HG02588 (cell line): Measurements from ENCODE around the gene RBPMS2.

Source experiments
- ATAC-seq: cut with Tn5 transposase; IDR thresholded peaks from one replicate; pipeline ENCODE4 v1.9.1; 2021; ENCODE audit warnings: mild to moderate bottlenecking, moderate library complexity; ENCODE audit not compliant: unreplicated experiment

RBPMS2 gene

DNA sequence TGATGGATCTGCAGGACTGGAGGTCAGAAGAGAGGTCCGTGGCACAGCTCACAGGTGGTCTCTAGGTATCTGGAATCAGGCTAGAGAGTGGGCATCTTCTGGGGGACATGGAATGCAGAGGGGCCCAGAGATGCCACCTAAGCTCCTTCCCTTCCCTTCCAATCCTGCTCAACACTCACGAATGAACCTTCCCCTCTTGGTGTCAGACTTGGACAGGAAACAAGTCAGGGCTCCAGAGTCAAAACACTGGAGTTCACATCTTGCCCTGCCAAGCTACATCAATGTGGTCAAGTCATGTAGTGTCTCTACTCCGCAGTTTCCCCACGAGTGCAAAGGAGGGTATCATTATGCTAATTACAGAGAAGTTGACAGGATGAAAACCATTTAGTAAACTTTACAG, 16.0 kb upstream of the RBPMS2 start:
- ATAC-seq: no peak

DNA sequence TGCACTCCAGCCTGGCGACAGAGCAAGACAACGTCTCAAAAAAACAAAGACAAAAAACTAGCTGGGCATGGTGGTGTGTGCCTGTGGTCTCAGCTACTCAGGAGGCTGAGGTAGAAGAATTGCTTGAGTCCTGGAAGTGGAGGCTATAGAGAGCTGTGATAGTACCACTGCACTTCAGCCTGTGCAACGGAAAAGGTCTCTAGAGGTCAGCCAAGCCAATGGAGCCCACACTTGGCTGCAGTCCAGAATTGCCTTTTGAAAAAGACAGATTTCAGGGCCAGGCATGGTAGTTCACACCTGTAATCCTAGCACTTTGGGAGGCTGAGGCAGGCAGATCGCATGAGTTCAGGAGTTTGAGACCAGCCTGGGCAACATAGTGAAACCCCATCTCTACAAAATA, 8.4 kb upstream of the RBPMS2 start:
- ATAC-seq: no peak

DNA sequence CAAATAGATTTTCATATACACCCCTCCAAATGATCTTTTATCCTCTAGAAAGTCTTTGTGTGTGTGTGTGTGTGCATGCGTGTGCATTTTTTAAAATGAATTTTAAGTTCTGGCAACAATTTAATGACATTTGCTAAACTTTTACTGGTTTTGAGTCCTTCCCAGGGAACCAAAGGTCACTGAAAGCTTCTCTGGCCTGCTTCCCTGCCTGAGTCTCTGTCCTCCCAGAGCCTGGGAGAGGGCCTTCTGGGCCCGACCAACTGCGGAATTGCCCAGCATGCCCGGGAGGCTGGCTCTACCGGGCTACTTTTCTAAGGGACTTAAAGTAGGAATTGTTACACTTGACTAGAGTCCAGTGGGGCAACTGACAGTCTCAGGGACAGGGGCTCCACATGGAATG, 7.4 kb upstream of the RBPMS2 start:
- ATAC-seq: no peak

DNA sequence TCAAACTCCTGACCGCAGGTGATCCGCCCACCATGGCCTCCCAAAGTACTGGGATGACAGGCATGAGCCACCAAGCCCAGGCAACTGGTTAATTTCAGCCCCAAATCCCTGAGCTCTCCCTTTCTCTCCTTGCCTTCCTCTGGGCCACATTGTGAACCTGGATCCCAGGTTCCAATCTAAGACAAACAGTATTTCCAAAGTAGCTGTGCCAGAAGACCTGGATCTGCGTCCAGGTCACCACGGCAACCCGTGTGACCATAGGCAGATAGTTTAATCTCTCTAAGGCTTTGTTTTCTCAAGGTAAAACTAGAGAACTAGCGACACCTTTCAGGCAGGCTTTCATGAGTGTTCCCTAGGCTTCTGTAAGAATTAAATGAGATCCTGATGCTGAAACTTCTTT, 5.9 kb upstream of the RBPMS2 start:
- no peak for ATAC-seq

DNA sequence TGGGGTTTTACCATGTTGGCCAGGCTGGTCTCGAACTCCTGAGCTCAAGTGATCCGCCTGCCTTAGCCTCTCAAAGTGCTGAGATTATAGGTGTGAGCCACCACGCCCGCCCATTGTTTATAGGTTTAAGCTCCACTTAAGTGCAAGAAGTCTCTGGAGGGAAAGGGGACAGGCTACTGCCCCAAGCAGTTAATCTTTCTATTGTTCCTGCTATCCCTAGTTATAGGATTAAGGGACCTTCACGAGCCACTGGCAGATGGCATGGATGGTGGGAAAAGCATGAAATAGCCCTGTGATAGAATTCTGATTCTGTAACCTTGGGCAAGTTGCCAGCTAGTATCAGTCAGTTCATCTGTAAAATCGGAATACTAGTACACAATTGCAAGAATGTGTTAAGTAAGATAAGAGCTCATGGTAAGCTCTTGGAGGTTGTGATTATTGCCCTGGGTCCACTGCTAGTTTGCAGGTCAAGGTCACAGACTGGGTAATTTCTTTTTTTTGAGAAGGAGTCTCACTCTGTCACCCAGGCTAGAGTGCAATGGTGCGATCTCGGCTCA, 5.3 kb upstream of the RBPMS2 start:
- ATAC-seq: no peak

DNA sequence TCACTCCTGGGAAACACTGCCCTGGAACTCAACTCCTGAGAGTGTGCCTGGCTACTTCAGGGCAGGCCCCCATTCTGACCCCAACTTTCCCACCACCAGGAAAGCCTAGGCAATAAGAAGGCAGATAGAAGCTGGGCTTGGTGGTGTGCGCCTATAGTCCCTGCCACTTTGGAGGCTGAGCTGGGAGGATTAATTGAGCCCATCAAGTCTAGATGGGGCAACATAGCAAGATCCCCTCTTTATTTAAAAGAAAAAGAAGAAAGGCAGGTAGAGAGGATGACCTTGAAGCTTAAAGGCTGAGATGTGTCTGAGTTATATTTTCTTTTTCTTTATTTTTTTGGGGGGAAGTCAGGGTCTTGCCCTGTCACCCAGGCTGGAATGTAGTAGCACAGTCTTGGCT, 4.2 kb upstream of the RBPMS2 start:
- no peak for ATAC-seq

DNA sequence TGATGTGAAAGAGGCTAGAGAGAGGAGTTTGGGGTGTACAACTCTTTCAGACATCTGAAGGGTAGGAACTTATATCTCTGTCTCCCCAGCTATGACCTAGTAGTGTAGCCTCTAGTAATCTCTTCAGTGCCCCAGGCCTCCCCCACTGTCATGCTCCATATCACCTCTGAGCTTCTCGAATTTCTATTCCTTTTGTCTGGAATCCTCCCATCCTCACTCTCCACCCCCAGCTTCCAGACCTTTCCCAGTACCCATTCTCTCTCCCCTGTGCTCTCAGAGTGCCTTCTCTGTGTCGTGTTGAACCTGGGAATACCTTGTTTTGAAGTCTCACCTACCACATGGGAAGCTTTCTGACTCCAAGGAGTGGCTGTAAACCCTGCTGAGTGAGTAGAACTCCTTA, 3.6 kb upstream of the RBPMS2 start:
- no peak for ATAC-seq

DNA sequence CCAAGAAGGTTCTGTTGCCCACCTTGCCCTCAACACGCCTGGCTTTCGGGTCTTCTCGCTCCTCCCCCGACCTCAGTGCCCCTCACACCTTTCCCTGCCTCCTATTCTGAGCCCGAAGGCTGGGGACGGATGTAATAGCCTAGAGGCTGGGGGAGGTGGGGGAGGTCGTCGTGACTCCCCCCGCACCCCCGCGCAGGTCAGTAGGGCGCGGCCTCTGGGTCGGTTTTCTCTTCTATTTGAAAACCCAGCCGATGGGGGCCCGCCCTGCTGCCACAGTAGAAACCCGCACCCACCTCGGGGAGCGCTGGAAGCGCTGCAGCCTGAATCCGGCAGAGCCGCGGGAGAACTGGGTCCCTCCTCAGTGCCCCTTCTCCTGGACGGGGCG, 1.0 kb upstream of the RBPMS2 start:
- ATAC-seq: no peak

DNA sequence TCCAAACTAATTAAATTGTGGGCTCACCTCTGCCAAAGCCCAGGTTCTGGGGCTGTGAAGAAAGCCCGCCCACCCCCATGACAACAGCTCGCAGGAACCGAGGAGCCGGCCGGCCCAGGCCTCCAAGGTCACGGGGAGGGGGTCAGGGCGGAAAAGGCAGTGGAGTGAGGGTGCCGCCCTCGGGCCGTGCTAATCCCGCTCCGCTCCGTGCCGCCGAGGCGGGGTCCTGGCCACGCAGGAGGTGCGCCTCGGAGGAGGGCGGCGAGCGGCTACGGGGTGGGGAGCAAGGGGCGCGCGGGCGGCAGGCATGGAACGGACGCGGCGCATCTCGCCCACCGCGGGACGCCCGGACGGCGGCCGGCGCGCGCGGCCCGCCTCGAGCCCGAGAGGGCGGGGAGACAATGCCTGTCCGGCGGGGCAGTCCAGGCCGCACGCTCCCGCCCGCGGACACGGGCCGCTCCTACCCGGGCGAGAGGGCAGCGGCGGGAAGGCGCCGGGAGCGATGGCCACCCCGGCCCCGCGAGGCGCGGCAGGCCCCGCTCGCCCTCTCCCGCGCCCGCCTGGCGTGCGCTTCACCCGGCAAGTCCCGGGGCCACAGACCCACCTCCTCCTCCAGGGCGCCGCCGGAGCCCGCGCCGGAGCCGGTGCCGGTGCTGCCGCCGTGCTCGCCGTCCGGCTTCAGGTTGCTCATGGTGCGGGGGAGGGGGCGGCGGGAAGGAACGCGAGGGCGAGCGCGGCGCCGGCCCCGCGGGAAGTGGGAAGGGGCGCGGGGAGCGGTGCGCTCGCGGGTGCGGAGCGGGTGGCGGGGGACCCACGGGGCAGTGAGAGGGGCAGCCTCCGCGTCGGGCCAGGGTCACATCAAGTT, 528 bp downstream of the RBPMS2 start:
- ATAC-seq: no peak

DNA sequence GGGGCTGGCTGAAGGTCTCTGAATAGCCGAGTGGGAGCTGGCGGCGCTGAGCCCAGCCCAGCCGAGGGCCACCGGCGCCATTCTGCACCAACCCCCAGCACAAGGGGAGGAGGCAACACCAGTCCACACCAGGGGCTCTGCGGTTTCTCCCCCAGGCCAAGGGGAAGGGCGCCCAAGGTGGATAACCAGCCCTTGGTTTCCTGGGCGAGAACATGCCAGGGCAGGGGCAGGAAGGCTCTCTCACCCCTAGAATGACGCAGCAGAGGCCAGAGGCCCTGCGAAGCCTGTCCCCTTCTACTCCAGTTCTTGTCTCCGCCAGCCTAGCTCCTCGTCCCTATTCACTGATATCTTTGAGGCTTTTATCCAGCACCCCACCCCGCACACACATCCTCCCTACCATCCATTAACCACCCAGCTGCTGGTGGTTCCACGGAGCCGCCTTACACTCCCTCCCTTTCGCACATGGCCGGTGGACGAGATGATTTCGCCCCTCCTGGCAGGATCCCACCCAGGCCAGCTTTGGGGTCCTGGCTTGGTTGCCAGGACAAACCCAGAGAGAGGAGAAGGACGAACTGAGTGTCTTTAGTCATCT, 1.3 kb downstream of the RBPMS2 start:
- ATAC-seq: no peak

DNA sequence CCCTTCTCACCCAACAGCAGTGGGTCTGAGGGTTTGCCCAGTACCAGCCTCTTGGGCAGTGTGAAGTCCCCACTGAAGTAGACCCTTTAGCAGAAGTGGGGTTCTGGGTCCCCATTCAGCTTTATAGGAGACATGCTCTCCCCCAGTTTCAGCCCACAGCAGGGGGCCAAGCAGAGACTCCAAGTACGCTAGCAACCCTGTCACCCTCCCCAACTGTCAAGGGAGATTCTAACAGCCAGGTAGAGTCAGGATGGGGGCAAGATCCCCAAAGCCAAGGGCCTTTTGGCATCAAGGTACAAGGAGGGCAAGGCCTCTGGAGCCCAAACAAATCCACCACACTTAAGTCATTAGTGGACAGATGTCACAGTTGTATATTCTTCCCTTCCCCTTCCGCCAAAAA, 1.8 kb downstream of the RBPMS2 start:
- ATAC-seq: no peak

DNA sequence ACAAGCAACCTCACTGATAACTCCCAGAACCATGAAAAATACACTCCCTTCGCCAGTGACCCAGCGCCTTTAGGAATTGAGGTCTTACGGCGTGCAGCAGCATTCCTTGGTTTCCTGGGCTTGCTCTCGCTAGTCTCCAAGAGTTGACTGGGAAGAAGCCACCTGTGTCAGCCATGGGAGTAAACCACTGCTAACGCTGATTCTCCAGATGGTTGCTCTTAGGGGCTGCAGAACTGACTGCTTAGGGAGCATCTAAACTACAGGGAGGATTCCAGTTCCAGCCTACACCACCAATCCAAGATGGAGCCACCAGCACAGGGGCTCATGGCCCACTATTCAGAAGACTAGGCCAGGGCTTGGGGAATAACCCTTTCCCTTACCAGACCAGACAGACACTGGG, 2.4 kb downstream of the RBPMS2 start:
- no peak for ATAC-seq

DNA sequence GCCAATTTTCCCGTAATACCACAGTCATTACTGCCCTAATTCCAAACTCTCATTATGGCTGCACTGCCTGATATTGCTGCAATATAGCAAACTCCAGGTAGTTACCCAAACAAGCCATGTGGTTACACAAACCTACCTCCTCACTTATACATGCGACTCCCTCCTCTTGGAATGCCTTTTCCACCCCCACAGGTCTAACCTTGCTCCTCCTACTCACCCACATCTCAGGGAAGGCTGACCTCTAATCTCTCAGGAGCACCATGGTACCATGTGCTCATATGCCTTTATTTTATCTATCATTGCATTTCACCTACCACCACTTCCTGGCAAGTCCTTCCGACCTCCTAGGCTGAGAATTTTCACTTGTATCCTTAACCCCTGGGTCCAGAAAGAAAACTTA, 2.9 kb downstream of the RBPMS2 start:
- ATAC-seq: no peak

DNA sequence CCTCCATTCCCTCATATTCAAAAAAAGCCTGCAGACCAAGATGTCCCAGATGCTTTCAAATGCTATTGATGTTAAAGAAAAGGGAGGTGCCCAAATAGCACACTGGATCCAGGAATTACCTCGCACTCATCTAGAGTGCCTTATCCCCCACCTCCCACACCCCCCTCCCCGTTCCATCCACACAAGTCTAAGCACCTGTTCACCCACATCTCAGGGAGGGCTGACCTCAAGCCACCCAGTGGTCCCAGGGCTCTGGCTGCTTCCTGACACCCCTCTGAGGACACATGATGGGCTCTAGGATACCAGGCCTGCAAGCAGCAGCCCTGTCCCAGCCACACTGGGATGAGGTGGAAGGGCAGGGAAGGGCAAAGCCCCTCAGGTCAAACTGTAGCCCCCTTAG, 4.8 kb downstream of the RBPMS2 start:
- ATAC-seq: no peak

DNA sequence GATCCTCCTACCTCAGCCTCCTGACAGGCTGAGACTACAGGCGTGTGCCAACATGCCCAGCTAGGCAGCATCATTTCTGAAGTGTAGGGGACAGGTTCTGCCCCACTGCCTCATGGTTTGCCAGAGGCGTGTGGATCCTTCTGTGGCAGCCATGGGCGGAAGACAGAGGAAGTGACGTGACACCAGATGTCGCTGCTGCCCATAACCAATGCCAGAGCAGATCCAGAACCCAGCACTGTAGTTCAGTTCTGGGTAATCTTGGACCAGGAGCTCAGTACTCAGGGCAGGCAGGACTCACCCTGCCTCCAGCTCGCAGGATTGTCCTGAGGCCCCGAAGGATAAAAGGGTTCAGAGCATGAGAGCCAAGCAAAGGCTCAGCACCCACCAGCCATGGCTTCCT, 8.2 kb downstream of the RBPMS2 start:
- ATAC-seq: no peak

DNA sequence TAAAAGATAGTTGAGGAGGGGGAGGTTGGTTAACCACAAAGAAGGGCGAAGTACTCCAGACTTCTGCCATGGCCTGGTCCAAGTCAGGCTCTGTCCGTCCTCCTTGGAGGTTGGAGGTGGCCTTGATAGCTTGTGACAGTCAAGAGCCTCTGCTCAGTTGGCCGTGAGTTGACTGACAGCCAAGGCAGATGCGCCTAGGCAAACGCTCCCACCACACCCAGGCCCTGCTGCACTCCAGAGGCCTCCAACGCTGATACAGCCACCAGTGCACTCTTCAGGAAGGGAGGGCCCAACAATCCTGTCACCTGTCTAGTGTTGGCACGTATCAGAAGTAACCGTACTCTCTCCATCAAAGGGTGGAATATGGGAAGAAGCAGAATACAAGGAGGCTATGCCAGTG, 9.3 kb downstream of the RBPMS2 start:
- ATAC-seq: no peak

DNA sequence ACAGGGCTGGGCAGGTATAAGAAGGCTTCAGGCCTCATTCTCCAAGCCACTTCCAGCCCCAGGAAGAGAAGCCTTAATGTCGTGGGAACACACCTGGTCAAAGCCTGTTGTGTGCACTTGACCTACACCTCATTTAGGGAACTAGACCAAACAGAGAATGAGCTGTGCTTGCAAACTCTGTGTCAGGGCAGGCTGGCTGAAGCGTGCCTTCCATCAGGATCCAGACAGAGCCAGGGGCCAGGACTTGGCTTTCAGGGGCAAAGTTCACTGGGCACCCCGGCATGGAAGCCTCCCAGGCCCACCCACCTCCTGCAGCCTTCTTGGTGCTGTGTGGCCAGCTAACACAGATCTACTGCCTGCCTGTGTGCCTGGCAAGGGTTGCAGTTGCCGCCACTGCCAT, 11.5 kb downstream of the RBPMS2 start:
- no peak for ATAC-seq

DNA sequence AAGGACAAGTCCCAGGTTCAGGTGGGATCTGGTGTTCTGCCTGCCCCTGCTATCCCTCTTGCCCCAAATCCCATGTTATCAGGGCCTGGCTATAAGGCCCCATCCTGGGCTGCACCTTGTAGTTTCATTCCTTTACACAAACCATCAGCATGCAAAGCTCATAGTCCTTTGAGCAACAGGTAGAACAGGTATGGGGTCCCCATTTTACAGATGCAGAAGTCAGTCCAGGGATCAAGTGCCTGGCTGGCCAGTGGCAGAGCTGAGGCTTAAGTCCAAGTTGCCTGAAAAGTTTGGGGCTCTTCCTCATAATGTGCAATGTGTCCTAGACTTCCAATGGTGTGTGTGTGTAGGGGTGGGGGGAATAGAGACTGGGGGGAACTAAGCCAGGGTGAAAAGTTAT, 11.9 kb downstream of the RBPMS2 start:
- no peak for ATAC-seq

DNA sequence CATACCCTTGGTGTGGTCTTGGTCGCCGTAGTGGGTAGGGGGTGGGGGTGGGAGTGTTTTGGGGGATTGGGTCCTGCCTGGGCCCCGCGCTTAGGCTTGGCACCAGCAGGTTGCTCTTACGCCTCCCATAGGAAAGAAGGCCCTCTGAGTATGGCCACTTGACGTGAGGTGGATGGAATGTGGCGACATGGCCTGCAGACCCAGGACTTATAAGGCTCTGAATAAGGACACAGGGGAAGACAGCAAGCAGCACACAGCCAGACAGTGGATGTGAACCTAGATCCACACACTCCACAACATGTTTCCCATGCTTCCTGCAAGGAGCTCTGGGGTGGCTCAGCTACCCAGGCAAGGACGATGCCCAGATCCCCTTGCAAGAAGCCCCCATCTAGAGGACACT, 12.4 kb downstream of the RBPMS2 start:
- ATAC-seq: no peak

DNA sequence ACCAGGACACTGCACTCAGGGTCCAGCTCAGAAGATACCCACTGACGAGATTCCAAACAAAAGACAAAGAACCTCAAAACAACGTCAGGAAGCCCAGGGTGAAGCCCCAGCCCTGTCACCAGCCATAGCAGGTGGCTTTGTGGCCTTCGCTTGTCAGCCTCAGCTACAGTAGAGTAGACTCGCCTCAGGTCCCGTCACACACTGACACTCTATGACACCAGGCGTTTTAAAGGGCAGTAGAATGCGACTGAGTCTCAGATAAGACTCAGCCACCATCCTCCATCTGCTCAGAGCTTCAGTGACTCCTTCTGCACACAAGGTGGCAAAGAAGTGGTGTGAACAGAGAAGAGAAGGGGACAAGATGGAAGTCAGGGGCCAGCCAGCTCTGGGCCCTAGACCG, 12.8 kb downstream of the RBPMS2 start:
- no peak for ATAC-seq

DNA sequence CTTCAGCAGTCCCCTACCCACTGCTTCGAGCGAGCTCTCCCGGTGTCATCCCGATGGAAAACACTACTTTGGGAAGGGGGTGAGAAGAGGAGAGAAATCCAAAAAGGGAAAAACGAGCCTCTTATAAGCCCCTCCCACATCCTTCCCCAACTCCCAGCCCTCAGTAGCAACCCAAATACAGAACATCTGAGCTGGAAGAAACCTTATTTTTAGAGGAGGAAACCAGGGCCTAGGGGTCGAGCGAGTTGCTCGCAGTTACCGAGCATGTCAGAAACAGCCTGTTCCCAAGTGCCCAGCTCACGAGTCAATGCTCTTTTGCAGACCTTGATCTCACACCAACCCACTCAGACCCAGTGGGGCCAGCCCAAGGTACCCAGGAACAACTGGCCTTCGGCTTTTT, 14.2 kb downstream of the RBPMS2 start:
- ATAC-seq: no peak

DNA sequence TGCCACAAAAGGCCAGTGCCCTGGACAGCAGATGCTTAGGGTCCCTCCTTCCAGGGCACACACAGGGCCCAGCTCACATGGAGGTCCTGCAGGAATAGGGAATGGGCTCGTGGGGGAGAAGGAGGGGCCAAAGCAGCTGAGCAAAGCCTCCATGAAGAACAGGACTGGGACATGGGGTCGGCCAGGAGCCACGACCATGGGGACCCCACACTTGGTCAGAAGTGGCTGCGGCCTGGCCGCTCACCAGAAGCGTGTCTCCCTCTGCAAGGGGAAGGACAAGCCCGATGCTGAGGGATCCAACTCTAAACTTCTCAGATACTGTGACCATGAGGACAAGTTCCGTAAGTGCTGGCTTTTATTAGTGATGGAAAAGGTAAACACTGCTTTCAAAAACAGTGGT, 15.3 kb downstream of the RBPMS2 start:
- no peak for ATAC-seq
